GM23338 (cell line): ENCODE measurements around the gene LRRC47. TPM values are rescaled to one million over a fixed set of nuclear protein-coding genes. Genes with fewer than 3 reads are reported as not detected.

Experiments used
- ATAC-seq: fragments of 200-7000 bp; cut with Tn5 transposase; 3 replicates; pipeline ENCODE4 v1.9.1; 2020
- DNase-seq: peaks from one replicate; pipeline ENCODE4 v3.0.0-alpha.2; 2015; ENCODE audit warnings: low spot score
- H2AFZ ChIP-seq: fragments of 200-600 bp; sonication (generic); 2 replicates; pipeline ENCODE4 v1.8.0; 2016; ENCODE audit warnings: antibody characterized with exemption, mild to moderate bottlenecking, moderate library complexity
- H3F3A ChIP-seq: fragments of 200-600 bp; sonication (generic); replicated peaks from 2 replicates; pipeline ENCODE4 v1.8.0; 2017; ENCODE audit warnings: antibody characterized with exemption, mixed run types, low read depth
- H3K27ac ChIP-seq: fragments of 200-600 bp; sonication (generic); 2 replicates; pipeline ENCODE4 v1.6.1; 2016; ENCODE audit warnings: low read depth
- H3K27me3 ChIP-seq: fragments of 200-600 bp; sonication (generic); 2 replicates; pipeline ENCODE4 v1.8.0; 2016; ENCODE audit warnings: mild to moderate bottlenecking, mixed run types, moderate library complexity; ENCODE audit not compliant: insufficient read depth
- H3K36me3 ChIP-seq: fragments of 200-600 bp; sonication (generic); 2 replicates; pipeline ENCODE4 v1.8.0; 2016; ENCODE audit warnings: mild to moderate bottlenecking; ENCODE audit not compliant: insufficient read depth
- H3K4me1 ChIP-seq: fragments of 200-600 bp; sonication (generic); 2 replicates; pipeline ENCODE4 v1.8.0; 2016; ENCODE audit warnings: mild to moderate bottlenecking, moderate library complexity; ENCODE audit not compliant: insufficient read depth
- H3K4me2 ChIP-seq: fragments of 200-600 bp; sonication (generic); 2 replicates; pipeline ENCODE4 v1.7.1; 2017; ENCODE audit warnings: mixed run types
- H3K4me3 ChIP-seq: fragments of 200-600 bp; sonication (generic); 2 replicates; pipeline ENCODE4 v1.6.1; 2016; ENCODE audit warnings: mixed run types
- H3K79me2 ChIP-seq: fragments of 200-600 bp; sonication (generic); replicated peaks from 2 replicates; pipeline ENCODE4 v1.8.0; 2017; ENCODE audit warnings: mild to moderate bottlenecking; ENCODE audit not compliant: insufficient read depth
- H3K9me2 ChIP-seq: fragments of 200-600 bp; sonication (generic); 2 replicates; pipeline ENCODE4 v1.8.0; 2017; ENCODE audit not compliant: insufficient read depth
- H4K20me1 ChIP-seq: fragments of 200-600 bp; sonication (generic); replicated peaks from 2 replicates; pipeline ENCODE4 v1.8.0; 2017; ENCODE audit warnings: mild to moderate bottlenecking; ENCODE audit not compliant: insufficient read depth
- H3K27ac Mint-ChIP-seq: 2 replicates; pipeline ENCODE4 v1.8.0; 2020; ENCODE audit warnings: inconsistent platforms, mild to moderate bottlenecking, moderate library complexity, mixed read lengths
- H3K27me3 Mint-ChIP-seq: 3 replicates; pipeline ENCODE4 v1.8.0; 2022; ENCODE audit warnings: low read depth, mild to moderate bottlenecking, moderate library complexity, mixed read lengths, inconsistent platforms; ENCODE audit not compliant: insufficient read depth, poor library complexity
- H3K36me3 Mint-ChIP-seq: 3 replicates; pipeline ENCODE4 v1.8.0; 2021; ENCODE audit warnings: low read depth, mild to moderate bottlenecking, inconsistent platforms, moderate library complexity, mixed read lengths
- H3K4me1 Mint-ChIP-seq: 3 replicates; pipeline ENCODE4 v1.8.0; 2020; ENCODE audit warnings: mild to moderate bottlenecking, inconsistent platforms, mixed read lengths
- H3K4me3 Mint-ChIP-seq: 3 replicates; pipeline ENCODE4 v1.8.0; 2021; ENCODE audit warnings: moderate library complexity, mild to moderate bottlenecking, inconsistent platforms, mixed read lengths
- H3K9me3 Mint-ChIP-seq: 3 replicates; pipeline ENCODE4 v1.8.0; 2020; ENCODE audit warnings: moderate library complexity, mild to moderate bottlenecking, inconsistent platforms, mixed read lengths
- EZH2 ChIP-seq: fragments of 200-600 bp; sonication (generic); IDR thresholded peaks from one replicate; pipeline ENCODE4 v1.8.0; 2017; ENCODE audit warnings: antibody characterized with exemption, mild to moderate bottlenecking, low read depth; ENCODE audit not compliant: unreplicated experiment
- ZNF331 ChIP-seq: fragments of 250-450 bp; sonication (Bioruptor Pico); IDR thresholded peaks from 2 replicates; pipeline ENCODE4 v1.5.0; 2020; ENCODE audit warnings: low read depth, mild to moderate bottlenecking, moderate library complexity
- polyA plus RNA-seq: library from polyadenylated mRNA; unstranded; fragments of >200 nt; fragmentation: Nextera tagmentation; extraction: Ambion mirVana; gene quantifications from 2 replicates; pipeline ENCODE4 v1.2.1, GENCODE V29; 2016
- total RNA-seq: library from RNA; depleted of rRNA; stranded (reverse); fragments of >200 nt; shearing (Covaris generic); gene quantifications from 2 replicates; pipeline ENCODE4 v1.2.3, GENCODE V29; 2014
- TF ChIP-seq, protein P1 (sequence below): fragments of 250-450 bp; sonication (Bioruptor Pico); IDR thresholded peaks from 2 replicates; pipeline ENCODE4 v1.5.0; 2020; ENCODE audit warnings: mild to moderate bottlenecking, moderate library complexity
- TF ChIP-seq, protein P2 (sequence below), 2 experiments: fragments of 200-600 bp in 1 of 2; sonication (generic) in 1 of 2; conservative IDR thresholded peaks; 2 replicates each; pipeline versions ENCODE4 v1.5.1 to v1.6.1; 2016 to 2017; ENCODE audit warnings: antibody characterized with exemption in 2 of 2, low read depth in 2 of 2, mild to moderate bottlenecking in 2 of 2, moderate library complexity in 1 of 2
- TF ChIP-seq, protein P3 (sequence below): IDR thresholded peaks from 2 replicates; pipeline ENCODE4 v1.6.1; 2016; ENCODE audit warnings: antibody characterized with exemption

LRRC47 gene
- total and polyA plus RNA-seq, 2 experiments from 2014 or later, result 15.8 to 76.8 TPM

DNA sequence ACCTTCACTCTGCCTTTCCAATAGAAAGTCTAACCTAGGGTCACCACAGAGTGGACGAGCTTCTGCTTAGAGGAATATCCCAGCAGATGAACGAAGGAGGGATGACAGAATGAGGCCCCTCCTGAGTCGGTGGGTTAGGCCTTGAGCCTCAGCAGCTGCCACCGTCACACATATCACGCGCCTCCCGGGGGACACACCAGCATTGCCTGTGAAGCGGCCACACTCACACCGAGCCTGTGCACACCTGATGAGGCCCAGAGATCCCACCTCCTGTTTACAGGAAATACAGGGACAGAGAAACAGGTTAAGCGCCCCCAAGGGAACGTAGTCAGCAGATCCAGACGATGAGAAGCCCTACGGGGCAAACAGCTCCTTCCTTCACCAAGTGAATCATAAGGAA lies 25.1 kb upstream of the LRRC47 start:
- no peaks in the 10 kb centered on the region for H3K36me3 ChIP-seq
- no peak overlapping the region for H3K27ac ChIP-seq
- DNase-seq (no peak), ATAC-seq (no peak)
- no peaks in the 10 kb centered on the region for H3K79me2 ChIP-seq
- H4K20me1 ChIP-seq, result no peaks in the 10 kb centered on the region
- Mint-ChIP-seq H3K4me1 (no peaks in the 10 kb centered on the region; the same call in 2 of the 3 replicates), H3K4me3 (no peak overlapping the region), H3K27me3 (peaks cover 6% of the 10 kb centered on the region), H3K9me3 (no peaks in the 10 kb centered on the region), H3K36me3 (peaks cover 18% of the 10 kb centered on the region), H3K27ac (peak overlapping the region; percentile 55; the same call in 1 of the 2 replicates)
- H3K4me1 ChIP-seq, result no peaks in the 10 kb centered on the region
- TF ChIP-seq EZH2, result no peak
- TF ChIP-seq, protein P1, sequence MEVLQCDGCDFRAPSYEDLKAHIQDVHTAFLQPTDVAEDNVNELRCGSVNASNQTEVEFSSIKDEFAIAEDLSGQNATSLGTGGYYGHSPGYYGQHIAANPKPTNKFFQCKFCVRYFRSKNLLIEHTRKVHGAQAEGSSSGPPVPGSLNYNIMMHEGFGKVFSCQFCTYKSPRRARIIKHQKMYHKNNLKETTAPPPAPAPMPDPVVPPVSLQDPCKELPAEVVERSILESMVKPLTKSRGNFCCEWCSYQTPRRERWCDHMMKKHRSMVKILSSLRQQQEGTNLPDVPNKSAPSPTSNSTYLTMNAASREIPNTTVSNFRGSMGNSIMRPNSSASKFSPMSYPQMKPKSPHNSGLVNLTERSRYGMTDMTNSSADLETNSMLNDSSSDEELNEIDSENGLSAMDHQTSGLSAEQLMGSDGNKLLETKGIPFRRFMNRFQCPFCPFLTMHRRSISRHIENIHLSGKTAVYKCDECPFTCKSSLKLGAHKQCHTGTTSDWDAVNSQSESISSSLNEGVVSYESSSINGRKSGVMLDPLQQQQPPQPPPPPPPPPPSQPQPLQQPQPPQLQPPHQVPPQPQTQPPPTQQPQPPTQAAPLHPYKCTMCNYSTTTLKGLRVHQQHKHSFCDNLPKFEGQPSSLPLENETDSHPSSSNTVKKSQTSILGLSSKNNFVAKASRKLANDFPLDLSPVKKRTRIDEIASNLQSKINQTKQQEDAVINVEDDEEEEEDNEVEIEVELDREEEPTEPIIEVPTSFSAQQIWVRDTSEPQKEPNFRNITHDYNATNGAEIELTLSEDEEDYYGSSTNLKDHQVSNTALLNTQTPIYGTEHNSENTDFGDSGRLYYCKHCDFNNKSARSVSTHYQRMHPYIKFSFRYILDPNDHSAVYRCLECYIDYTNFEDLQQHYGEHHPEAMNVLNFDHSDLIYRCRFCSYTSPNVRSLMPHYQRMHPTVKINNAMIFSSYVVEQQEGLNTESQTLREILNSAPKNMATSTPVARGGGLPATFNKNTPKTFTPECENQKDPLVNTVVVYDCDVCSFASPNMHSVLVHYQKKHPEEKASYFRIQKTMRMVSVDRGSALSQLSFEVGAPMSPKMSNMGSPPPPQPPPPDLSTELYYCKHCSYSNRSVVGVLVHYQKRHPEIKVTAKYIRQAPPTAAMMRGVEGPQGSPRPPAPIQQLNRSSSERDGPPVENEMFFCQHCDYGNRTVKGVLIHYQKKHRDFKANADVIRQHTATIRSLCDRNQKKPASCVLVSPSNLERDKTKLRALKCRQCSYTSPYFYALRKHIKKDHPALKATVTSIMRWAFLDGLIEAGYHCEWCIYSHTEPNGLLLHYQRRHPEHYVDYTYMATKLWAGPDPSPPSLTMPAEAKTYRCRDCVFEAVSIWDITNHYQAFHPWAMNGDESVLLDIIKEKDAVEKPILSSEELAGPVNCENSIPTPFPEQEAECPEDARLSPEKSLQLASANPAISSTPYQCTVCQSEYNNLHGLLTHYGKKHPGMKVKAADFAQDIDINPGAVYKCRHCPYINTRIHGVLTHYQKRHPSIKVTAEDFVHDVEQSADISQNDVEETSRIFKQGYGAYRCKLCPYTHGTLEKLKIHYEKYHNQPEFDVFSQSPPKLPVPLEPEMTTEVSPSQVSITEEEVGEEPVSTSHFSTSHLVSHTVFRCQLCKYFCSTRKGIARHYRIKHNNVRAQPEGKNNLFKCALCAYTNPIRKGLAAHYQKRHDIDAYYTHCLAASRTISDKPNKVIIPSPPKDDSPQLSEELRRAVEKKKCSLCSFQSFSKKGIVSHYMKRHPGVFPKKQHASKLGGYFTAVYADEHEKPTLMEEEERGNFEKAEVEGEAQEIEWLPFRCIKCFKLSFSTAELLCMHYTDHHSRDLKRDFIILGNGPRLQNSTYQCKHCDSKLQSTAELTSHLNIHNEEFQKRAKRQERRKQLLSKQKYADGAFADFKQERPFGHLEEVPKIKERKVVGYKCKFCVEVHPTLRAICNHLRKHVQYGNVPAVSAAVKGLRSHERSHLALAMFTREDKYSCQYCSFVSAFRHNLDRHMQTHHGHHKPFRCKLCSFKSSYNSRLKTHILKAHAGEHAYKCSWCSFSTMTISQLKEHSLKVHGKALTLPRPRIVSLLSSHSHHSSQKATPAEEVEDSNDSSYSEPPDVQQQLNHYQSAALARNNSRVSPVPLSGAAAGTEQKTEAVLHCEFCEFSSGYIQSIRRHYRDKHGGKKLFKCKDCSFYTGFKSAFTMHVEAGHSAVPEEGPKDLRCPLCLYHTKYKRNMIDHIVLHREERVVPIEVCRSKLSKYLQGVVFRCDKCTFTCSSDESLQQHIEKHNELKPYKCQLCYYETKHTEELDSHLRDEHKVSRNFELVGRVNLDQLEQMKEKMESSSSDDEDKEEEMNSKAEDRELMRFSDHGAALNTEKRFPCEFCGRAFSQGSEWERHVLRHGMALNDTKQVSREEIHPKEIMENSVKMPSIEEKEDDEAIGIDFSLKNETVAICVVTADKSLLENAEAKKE (CRISPR knock-in tag), result no peak
- TF ChIP-seq, protein P2, sequence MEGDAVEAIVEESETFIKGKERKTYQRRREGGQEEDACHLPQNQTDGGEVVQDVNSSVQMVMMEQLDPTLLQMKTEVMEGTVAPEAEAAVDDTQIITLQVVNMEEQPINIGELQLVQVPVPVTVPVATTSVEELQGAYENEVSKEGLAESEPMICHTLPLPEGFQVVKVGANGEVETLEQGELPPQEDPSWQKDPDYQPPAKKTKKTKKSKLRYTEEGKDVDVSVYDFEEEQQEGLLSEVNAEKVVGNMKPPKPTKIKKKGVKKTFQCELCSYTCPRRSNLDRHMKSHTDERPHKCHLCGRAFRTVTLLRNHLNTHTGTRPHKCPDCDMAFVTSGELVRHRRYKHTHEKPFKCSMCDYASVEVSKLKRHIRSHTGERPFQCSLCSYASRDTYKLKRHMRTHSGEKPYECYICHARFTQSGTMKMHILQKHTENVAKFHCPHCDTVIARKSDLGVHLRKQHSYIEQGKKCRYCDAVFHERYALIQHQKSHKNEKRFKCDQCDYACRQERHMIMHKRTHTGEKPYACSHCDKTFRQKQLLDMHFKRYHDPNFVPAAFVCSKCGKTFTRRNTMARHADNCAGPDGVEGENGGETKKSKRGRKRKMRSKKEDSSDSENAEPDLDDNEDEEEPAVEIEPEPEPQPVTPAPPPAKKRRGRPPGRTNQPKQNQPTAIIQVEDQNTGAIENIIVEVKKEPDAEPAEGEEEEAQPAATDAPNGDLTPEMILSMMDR (conservative IDR thresholded peaks at IDR 0.05; ENCODE audit: low read depth in 2 of 2), result no peak
- TF ChIP-seq ZNF331, result no peak
- TF ChIP-seq, protein P3, sequence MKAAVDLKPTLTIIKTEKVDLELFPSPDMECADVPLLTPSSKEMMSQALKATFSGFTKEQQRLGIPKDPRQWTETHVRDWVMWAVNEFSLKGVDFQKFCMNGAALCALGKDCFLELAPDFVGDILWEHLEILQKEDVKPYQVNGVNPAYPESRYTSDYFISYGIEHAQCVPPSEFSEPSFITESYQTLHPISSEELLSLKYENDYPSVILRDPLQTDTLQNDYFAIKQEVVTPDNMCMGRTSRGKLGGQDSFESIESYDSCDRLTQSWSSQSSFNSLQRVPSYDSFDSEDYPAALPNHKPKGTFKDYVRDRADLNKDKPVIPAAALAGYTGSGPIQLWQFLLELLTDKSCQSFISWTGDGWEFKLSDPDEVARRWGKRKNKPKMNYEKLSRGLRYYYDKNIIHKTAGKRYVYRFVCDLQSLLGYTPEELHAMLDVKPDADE, result no peak
- no peaks in the 10 kb centered on the region for H3K9me2 ChIP-seq
- no peaks in the 10 kb centered on the region for H3K27me3 ChIP-seq
- H3K4me3 ChIP-seq, result no peak overlapping the region
- H3K4me2 ChIP-seq, result no peak overlapping the region
- no peak overlapping the region for H2AFZ ChIP-seq
- H3F3A ChIP-seq, result no peaks in the 10 kb centered on the region
